HCT116 (cell line): Measurements from ENCODE around the gene HNRNPK. TPM values are rescaled to one million over a fixed set of nuclear protein-coding genes. Genes with fewer than 3 reads are reported as not detected.

Experiments used
- ATAC-seq: fragments of 200-7000 bp; cut with Tn5 transposase; 2 replicates; pipeline ENCODE4 v1.9.1; 2020; ENCODE audit warnings: mild to moderate bottlenecking, moderate library complexity
- BruUV-seq: library from RNA; stranded (reverse); fragments of 400-500 nt; replicated peaks from 2 replicates; lab custom pipeline; 2021; lab: Mats Ljungman, UMichigan
- CTCF ChIA-PET: fragments of 300-600 bp; sonication (Branson Sonifier 250); formaldehyde crosslinking; loops from one replicate; lab custom pipeline; 2021; ENCODE audit warnings: antibody characterized with exemption; lab: Charles Lee
- POLR2A ChIA-PET: fragments of 300-600, 350-600 bp; sonication (Branson Sonifier 250); formaldehyde crosslinking; loops from one replicate; lab custom pipeline; 2021; ENCODE audit warnings: antibody characterized with exemption; lab: Charles Lee
- RAD21 ChIA-PET, 2 experiments: fragments of 300-600 bp; sonication (Branson Sonifier 250); formaldehyde crosslinking; loops; one replicate each; lab custom pipeline; 2023; ENCODE audit warnings: low total read pairs in 2 of 2; ENCODE audit not compliant: uncharacterized antibody in 2 of 2, unreplicated experiment in 2 of 2, low non-redundant PET in 1 of 2; lab: Charles Lee
- DNase-seq: peaks from one replicate; pipeline ENCODE4 v3.0.0-alpha.2; 2010; ENCODE audit warnings: low read depth, low spot score
- H2AFZ ChIP-seq: fragments of 200-600 bp; shearing (Covaris generic), sonication (generic); 2 replicates; pipeline ENCODE4 v1.6.1; 2017; ENCODE audit warnings: low read depth, mixed run types, mixed read lengths, antibody characterized with exemption, low read length; ENCODE audit not compliant: poor library complexity, severe bottlenecking
- H3K27ac ChIP-seq: 2 replicates; pipeline ENCODE4 v1.5.1; 2012; ENCODE audit warnings: low read depth, low read length
- H3K27me3 ChIP-seq: fragments of 200-600 bp; sonication (generic); 2 replicates; pipeline ENCODE4 v1.6.1; 2016; ENCODE audit warnings: mixed run types, low read length, mixed read lengths; ENCODE audit not compliant: insufficient read depth
- H3K36me3 ChIP-seq, 2 experiments: fragments of 200-500 bp in 1 of 2; fragments of 200-600 bp in 1 of 2; sonication (Bioruptor generic) in 1 of 2; sonication (generic) in 1 of 2; 2 replicates each; pipeline versions ENCODE4 v1.5.1 to v1.6.1; 2014 to 2016; ENCODE audit warnings: low read length in 2 of 2, inconsistent platforms in 1 of 2, mixed read lengths in 1 of 2, mixed run types in 1 of 2; ENCODE audit not compliant: insufficient read depth in 2 of 2, control insufficient read depth in 1 of 2
- H3K4me1 ChIP-seq, 2 experiments: fragments of 200-600 bp in 1 of 2; sonication (generic) in 1 of 2; 2 replicates each; pipeline versions ENCODE4 v1.5.1 to v1.6.1; 2012 to 2017; ENCODE audit warnings: low read length in 2 of 2, inconsistent platforms in 1 of 2, mild to moderate bottlenecking in 1 of 2, mixed read lengths in 1 of 2, mixed run types in 1 of 2, moderate library complexity in 1 of 2; ENCODE audit not compliant: insufficient read depth in 2 of 2, control insufficient read depth in 1 of 2
- H3K4me2 ChIP-seq: fragments of 200-600 bp; sonication (generic); 2 replicates; pipeline ENCODE4 v1.6.1; 2017; ENCODE audit warnings: mixed run types, low read length, mixed read lengths
- H3K4me3 ChIP-seq, 2 experiments: fragments of 200-600 bp in 1 of 2; sonication (generic) in 1 of 2; replicated peaks in 1 of 2; 2 replicates each; pipeline ENCODE4 v1.5.1; 2011 to 2016; ENCODE audit warnings: low read length in 2 of 2, control low read depth in 1 of 2, low read depth in 1 of 2, mild to moderate bottlenecking in 1 of 2, mixed read lengths in 1 of 2, mixed run types in 1 of 2
- H3K79me2 ChIP-seq: fragments of 200-600 bp; sonication (generic); 2 replicates; pipeline ENCODE4 v1.6.1; 2017; ENCODE audit warnings: mild to moderate bottlenecking, mixed run types, low read length, moderate library complexity, mixed read lengths; ENCODE audit not compliant: insufficient read depth
- H3K9ac ChIP-seq: fragments of 200-600 bp; sonication (generic); 2 replicates; pipeline ENCODE4 v1.6.1; 2016; ENCODE audit warnings: low read length, mixed read lengths
- H3K9me2 ChIP-seq: fragments of 200-600 bp; sonication (generic), shearing (Covaris generic); 2 replicates; pipeline ENCODE4 v1.6.1; 2017; ENCODE audit warnings: mixed run types, mild to moderate bottlenecking, moderate library complexity; ENCODE audit not compliant: insufficient read depth
- H3K9me3 ChIP-seq, 2 experiments: fragments of 200-500 bp in 1 of 2; fragments of 200-600 bp in 1 of 2; sonication (Bioruptor generic) in 1 of 2; sonication (generic) in 1 of 2; 2 replicates each; pipeline ENCODE4 v1.6.1; 2014 to 2017; ENCODE audit warnings: low read length in 2 of 2, mixed read lengths in 2 of 2, inconsistent platforms in 1 of 2, low read depth in 1 of 2, mild to moderate bottlenecking in 1 of 2, mixed run types in 1 of 2, moderate library complexity in 1 of 2; ENCODE audit not compliant: control insufficient read depth in 1 of 2, insufficient read depth in 1 of 2
- H4K20me1 ChIP-seq: fragments of 200-600 bp; sonication (generic), shearing (Covaris generic); 2 replicates; pipeline ENCODE4 v1.6.1; 2017; ENCODE audit warnings: mixed run types, mild to moderate bottlenecking, moderate library complexity; ENCODE audit not compliant: insufficient read depth
- CBX3 ChIP-seq: IDR thresholded peaks from 2 replicates; pipeline ENCODE4 v1.6.1; 2012; ENCODE audit warnings: low read depth
- CEBPB ChIP-seq: IDR thresholded peaks from 2 replicates; pipeline ENCODE4 v1.6.1; 2012; ENCODE audit warnings: low read depth
- EGR1 ChIP-seq: IDR thresholded peaks from 2 replicates; pipeline ENCODE4 v1.6.1; 2012; ENCODE audit warnings: low read depth
- ELF1 ChIP-seq: IDR thresholded peaks from 2 replicates; pipeline ENCODE4 v1.6.1; 2012; ENCODE audit warnings: low read depth, borderline replicate concordance
- EZH2 ChIP-seq: fragments of 200-600 bp; sonication (generic); IDR thresholded peaks from 2 replicates; pipeline ENCODE4 v1.6.1; 2017; ENCODE audit warnings: antibody characterized with exemption, mixed run types
- EZH2phosphoT487 ChIP-seq: fragments of 200-600 bp; IDR thresholded peaks from 2 replicates; pipeline ENCODE4 v1.6.1; 2018; ENCODE audit warnings: antibody characterized with exemption, borderline replicate concordance
- FOSL1 ChIP-seq: IDR thresholded peaks from 2 replicates; pipeline ENCODE4 v1.6.1; 2012; ENCODE audit warnings: low read depth
- POLR2A ChIP-seq: IDR thresholded peaks from 2 replicates; pipeline ENCODE4 v1.7.0; 2011; ENCODE audit warnings: borderline replicate concordance; ENCODE audit not compliant: insufficient read depth, insufficient read length; ENCODE audit errors: extremely low read depth
- POLR2AphosphoS5 ChIP-seq: IDR thresholded peaks from 2 replicates; pipeline ENCODE4 v1.6.1; 2011; ENCODE audit warnings: mild to moderate bottlenecking, low read depth, low read length, moderate library complexity
- RAD21 ChIP-seq: IDR thresholded peaks from 2 replicates; pipeline ENCODE4 v1.6.1; 2012; ENCODE audit warnings: low read depth, mild to moderate bottlenecking
- SIN3A ChIP-seq: IDR thresholded peaks from 2 replicates; pipeline ENCODE4 v1.6.1; 2012; ENCODE audit warnings: low read depth
- SRF ChIP-seq: IDR thresholded peaks from 2 replicates; pipeline ENCODE4 v1.6.1; 2012; ENCODE audit warnings: low read depth
- intact Hi-C: fragments of 100-400 bp; cut with micrococcal nuclease; formaldehyde crosslinking; loops from 2 replicates; pipeline ENCODE4 v1.10.0; 2022
- total RNA-seq: library from RNA; stranded (reverse); gene quantifications from one replicate; pipeline ENCODE4 v1.2.1, GENCODE V29; 2021; ENCODE audit not compliant: unreplicated experiment
- TF ChIP-seq, protein P1 (sequence below), 3 experiments: fragments of 200-600 bp in 1 of 3; sonication (generic) in 1 of 3; IDR thresholded peaks in 2 of 3; conservative IDR thresholded peaks in 1 of 3; 2 replicates each; pipeline ENCODE4 v1.5.1; 2012 to 2017; ENCODE audit warnings: low read depth in 2 of 3, low read length in 2 of 3, antibody characterized with exemption in 1 of 3, borderline replicate concordance in 1 of 3, control low read depth in 1 of 3, mild to moderate bottlenecking in 1 of 3, mixed read lengths in 1 of 3, mixed run types in 1 of 3, moderate library complexity in 1 of 3; ENCODE audit not compliant: insufficient read depth in 1 of 3
- TF ChIP-seq, protein P2 (sequence below): IDR thresholded peaks from 2 replicates; pipeline ENCODE4 v1.6.1; 2012

Gene HNRNPK
- total RNA-seq, 1 experiment from 2014 or later = 624 TPM

DNA sequence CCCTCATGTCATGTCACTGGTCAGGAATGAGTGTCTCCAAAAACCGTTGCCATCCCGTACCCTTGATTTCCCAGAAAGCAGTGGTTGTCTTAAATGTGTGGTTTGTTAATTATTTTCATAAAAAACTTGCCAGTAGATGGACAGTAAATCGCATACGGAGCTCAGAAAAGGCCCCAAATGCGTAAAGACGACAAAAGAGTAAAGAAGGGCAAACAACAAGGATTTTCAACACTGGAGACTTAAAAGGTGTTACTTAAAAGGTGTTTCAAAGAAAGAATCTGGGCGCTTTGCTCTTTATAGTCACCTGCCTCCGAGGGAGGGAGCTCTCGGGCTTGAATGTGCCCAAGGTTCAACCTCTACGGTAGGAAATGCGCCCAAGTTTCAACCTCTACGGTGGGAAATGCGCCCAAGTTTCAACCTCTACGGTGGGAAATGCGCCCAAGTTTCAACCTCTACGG lies 59.5 kb downstream of the HNRNPK start:
- TSS peak; percentile 59 for BruUV-seq

DNA sequence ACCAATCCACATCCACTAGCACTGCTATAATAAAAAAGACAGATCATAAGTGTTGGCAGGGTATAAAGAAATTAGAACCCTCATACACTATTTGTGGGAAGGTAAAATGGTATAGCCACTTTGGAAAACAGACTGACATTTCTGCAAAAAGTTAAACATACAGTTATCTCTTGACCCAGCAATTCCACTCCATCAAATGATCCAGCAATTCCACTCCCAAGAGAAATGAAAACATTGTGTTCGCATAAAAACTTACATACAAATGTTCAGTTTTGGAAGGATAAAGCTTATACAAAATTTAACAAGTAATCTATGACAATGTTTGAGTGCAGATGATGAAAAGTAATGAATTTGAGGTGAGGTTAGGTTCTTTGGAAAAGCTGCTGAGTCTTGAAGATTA lies 60.9 kb downstream of the HNRNPK start:
- CTCF ChIA-PET = no interaction called here
- TF ChIP-seq EGR1 = no peak
- TF ChIP-seq CBX3 = no peak
- no peak for TF ChIP-seq ELF1
- TF ChIP-seq POLR2AphosphoS5 = no peak
- TF ChIP-seq SRF = no peak
- TF ChIP-seq FOSL1 = no peak
- TF ChIP-seq, protein P1, sequence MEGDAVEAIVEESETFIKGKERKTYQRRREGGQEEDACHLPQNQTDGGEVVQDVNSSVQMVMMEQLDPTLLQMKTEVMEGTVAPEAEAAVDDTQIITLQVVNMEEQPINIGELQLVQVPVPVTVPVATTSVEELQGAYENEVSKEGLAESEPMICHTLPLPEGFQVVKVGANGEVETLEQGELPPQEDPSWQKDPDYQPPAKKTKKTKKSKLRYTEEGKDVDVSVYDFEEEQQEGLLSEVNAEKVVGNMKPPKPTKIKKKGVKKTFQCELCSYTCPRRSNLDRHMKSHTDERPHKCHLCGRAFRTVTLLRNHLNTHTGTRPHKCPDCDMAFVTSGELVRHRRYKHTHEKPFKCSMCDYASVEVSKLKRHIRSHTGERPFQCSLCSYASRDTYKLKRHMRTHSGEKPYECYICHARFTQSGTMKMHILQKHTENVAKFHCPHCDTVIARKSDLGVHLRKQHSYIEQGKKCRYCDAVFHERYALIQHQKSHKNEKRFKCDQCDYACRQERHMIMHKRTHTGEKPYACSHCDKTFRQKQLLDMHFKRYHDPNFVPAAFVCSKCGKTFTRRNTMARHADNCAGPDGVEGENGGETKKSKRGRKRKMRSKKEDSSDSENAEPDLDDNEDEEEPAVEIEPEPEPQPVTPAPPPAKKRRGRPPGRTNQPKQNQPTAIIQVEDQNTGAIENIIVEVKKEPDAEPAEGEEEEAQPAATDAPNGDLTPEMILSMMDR (IDR thresholded peaks at IDR 0.05 in 2 of 3, conservative IDR thresholded peaks at IDR 0.05 in 1 of 3; ENCODE audit: borderline replicate concordance in 1 of 3, insufficient read depth in 1 of 3, low read depth in 2 of 3, low read length in 2 of 3) = no peak
- no peak for TF ChIP-seq SIN3A
- no peak for TF ChIP-seq CEBPB
- no peak for TF ChIP-seq EZH2
- TF ChIP-seq EZH2phosphoT487 = no peak
- TF ChIP-seq, protein P2, sequence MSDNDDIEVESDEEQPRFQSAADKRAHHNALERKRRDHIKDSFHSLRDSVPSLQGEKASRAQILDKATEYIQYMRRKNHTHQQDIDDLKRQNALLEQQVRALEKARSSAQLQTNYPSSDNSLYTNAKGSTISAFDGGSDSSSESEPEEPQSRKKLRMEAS = no peak
- TF ChIP-seq POLR2A = no peak

More for the DNA sequence above, 59.5 kb downstream of the HNRNPK start:
- RAD21 ChIA-PET = no interaction called here
- DNase-seq (no peak), ATAC-seq (peak; percentile 26)
- H3K4me3 ChIP-seq = peak overlapping the region; percentile 37 to 61
- CTCF ChIA-PET = interaction anchor here (1.2 to 2.0 kb wide), 2 partner anchors 14 to 17 kb away, joined by 3 to 6 read pairs; no protein-coding TSS in a partner anchor
- H3K27ac ChIP-seq = peak overlapping the region; percentile 70
- no peaks in the 10 kb centered on the region for H3K9me3 ChIP-seq
- H4K20me1 ChIP-seq = no peaks in the 10 kb centered on the region
- TF ChIP-seq RAD21 (peak; percentile 41), EZH2phosphoT487 (no peak), FOSL1 (no peak)
- TF ChIP-seq, protein P1 (IDR thresholded peaks at IDR 0.05 in 2 of 3, conservative IDR thresholded peaks at IDR 0.05 in 1 of 3; ENCODE audit: borderline replicate concordance in 1 of 3, insufficient read depth in 1 of 3, low read depth in 2 of 3, low read length in 2 of 3) = peak; percentile 15 to 44 (median 22); a peak in 3 of 6 replicates
- POLR2A ChIA-PET = interaction anchor here (0.9 to 1.6 kb wide), 4 partner anchors 9 to 374 kb away, joined by 3 to 4 read pairs (median 4); partner anchors contain the start of genes HNRNPK, RMI1 and UBQLN1
- intact Hi-C loops = no loop called here
- H3K79me2 ChIP-seq = 0 out of 2 replicates have a peak, but pooled peaks cover 3% of the 10 kb centered on the region
- no peak overlapping the region for H2AFZ ChIP-seq
- no peaks in the 10 kb centered on the region for H3K36me3 ChIP-seq
- peaks cover 6 to 19% of the 10 kb centered on the region in 2 experiments for H3K4me1 ChIP-seq
- H3K9ac ChIP-seq = peak overlapping the region; percentile 77
- peak overlapping the region; percentile 93 for H3K4me2 ChIP-seq
- no peaks in the 10 kb centered on the region for H3K27me3 ChIP-seq
- H3K9me2 ChIP-seq = no peaks in the 10 kb centered on the region

More for the DNA sequence above, 60.9 kb downstream of the HNRNPK start:
- Histone ChIP-seq H3K79me2 (0 out of 2 replicates have a peak, but pooled peaks cover 3% of the 10 kb centered on the region), H3K4me3 (no peak overlapping the region), H3K9me3 (no peaks in the 10 kb centered on the region), H3K27me3 (no peaks in the 10 kb centered on the region), H3K9me2 (no peaks in the 10 kb centered on the region), H4K20me1 (no peaks in the 10 kb centered on the region), H2AFZ (no peak overlapping the region), H3K4me1 (peaks cover 6 to 16% of the 10 kb centered on the region in 2 experiments), H3K36me3 (no peaks in the 10 kb centered on the region), H3K4me2 (no peak overlapping the region), H3K27ac (no peak overlapping the region), H3K9ac (no peak overlapping the region)
- no peak for ATAC-seq
- ChIA-PET POLR2A (interaction anchor here (0.7 kb wide), 1 partner anchor 242 kb away, joined by 3 read pairs; no protein-coding TSS in a partner anchor), RAD21 (no interaction called here)
- no peak for DNase-seq
- intact Hi-C loops = loop anchor here (10.0 kb wide), 1 partner anchor 584 kb away; no protein-coding TSS in a partner anchor
- no TSS peak for BruUV-seq
